Spleen (tissue), 11 donors: Measurements from ENCODE around the gene OST4. TPM values are rescaled to one million over a fixed set of nuclear protein-coding genes. Genes with fewer than 3 reads are reported as not detected.
"Not testable (repeated sequence)": the region's sequence is repeated elsewhere in the genome, so short reads cannot be mapped to it uniquely, and the experiment has no call there.

ENCODE experiments used
- DNase-seq: peaks from one replicate; pipeline ENCODE4 v3.0.0-alpha.2; 2020
- H3K27ac ChIP-seq, 8 donors: fragments of 200-600 bp; sonication (generic) in 7 of 8; 1 replicate in 4 of 8; 2 replicates in 4 of 8; pipeline versions ENCODE4 v1.5.0 to v1.8.0; 2016 to 2021; ENCODE audit warnings: inconsistent platforms in 4 of 8, mild to moderate bottlenecking in 4 of 8, moderate library complexity in 1 of 8
- H3K27me3 ChIP-seq, 7 donors: fragments of 200-600 bp; sonication (generic) in 6 of 7; replicated peaks in 1 of 7; 1 replicate in 4 of 7; 2 replicates in 3 of 7; pipeline versions ENCODE4 v1.5.0 to v1.8.0; 2016 to 2021; ENCODE audit warnings: inconsistent platforms in 3 of 7, mild to moderate bottlenecking in 1 of 7
- H3K36me3 ChIP-seq, 6 donors: fragments of 200-600 bp; sonication (generic) in 5 of 6; 1 replicate in 4 of 6; 2 replicates in 2 of 6; pipeline versions ENCODE4 v1.5.0 to v1.8.0; 2016 to 2021; ENCODE audit warnings: inconsistent platforms in 2 of 6
- H3K4me1 ChIP-seq, 6 donors: fragments of 200-600 bp; sonication (generic) in 5 of 6; 1 replicate in 3 of 6; 2 replicates in 3 of 6; pipeline versions ENCODE4 v1.5.0 to v1.8.0; 2016 to 2021; ENCODE audit warnings: inconsistent platforms in 3 of 6
- H3K4me3 ChIP-seq, 8 donors: fragments of 200-600 bp; sonication (generic) in 7 of 8; 1 replicate in 4 of 8; 2 replicates in 4 of 8; pipeline versions ENCODE4 v1.5.0 to v1.8.0; 2016 to 2021; ENCODE audit warnings: inconsistent platforms in 4 of 8, mild to moderate bottlenecking in 4 of 8, moderate library complexity in 2 of 8
- H3K9me3 ChIP-seq, 8 donors: fragments of 200-600 bp; sonication (generic) in 7 of 8; 1 replicate in 4 of 8; 2 replicates in 4 of 8; pipeline versions ENCODE4 v1.5.0 to v1.8.0; 2016 to 2021; ENCODE audit warnings: inconsistent platforms in 4 of 8
- POLR2A ChIP-seq, 3 donors: fragments of 450-650 bp; IDR thresholded peaks; one replicate each; pipeline ENCODE4 v1.5.1; 2017; ENCODE audit warnings: antibody characterized with exemption in 3 of 3, mild to moderate bottlenecking in 1 of 3
- POLR2AphosphoS5 ChIP-seq, 3 donors: sonication (generic); formaldehyde crosslinking; IDR thresholded peaks; one replicate each; pipeline ENCODE4 v1.5.1; 2017; ENCODE audit warnings: antibody characterized with exemption in 3 of 3
- WGBS, 5 donors: extraction: QIAGEN DNeasy Blood & Tissue Kit in 3 of 5; methylation state at CpG; one replicate each; pipeline versions ENCODE4 v1.1.5 to v1.1.7; 2013 to 2018; 5-methylcytosine and 5-hydroxymethylcytosine counted together
- intact Hi-C: fragments of 100-400 bp; cut with DNase I; formaldehyde crosslinking; loops from one replicate; pipeline ENCODE4 v1.15.0; 2023; ENCODE audit warnings: low total_unique reads
- polyA plus RNA-seq, 3 donors: library from polyadenylated mRNA; stranded (reverse); fragments of 200-250 nt; gene quantifications; one replicate each; pipeline ENCODE4 v1.2.1, GENCODE V29; 2013
- total RNA-seq, 7 donors: library from RNA; depleted of rRNA in 3 of 7; stranded (reverse); fragments of >200 nt in 3 of 7; fragmentation: NEBNext Ultra II Directional in 4 of 7; extraction: Animal tissue kit (Norgen Biotek cat#: 25700) in 4 of 7; gene quantifications; one replicate each; pipeline versions ENCODE4 v1.1.0 to v1.2.1, GENCODE V29; 2016 to 2021
- TF ChIP-seq, protein P1 (sequence below), 11 experiments: fragments of 200-600 bp in 7 of 11; fragments of 450-650 bp in 4 of 11; sonication (generic) in 4 of 11; IDR thresholded peaks in 8 of 11; conservative IDR thresholded peaks in 3 of 11; 1 replicate in 7 of 11; 2 replicates in 4 of 11; pipeline versions ENCODE4 v1.4.0 to v1.8.0; 2016 to 2021; ENCODE audit warnings: antibody characterized with exemption in 11 of 11, inconsistent platforms in 4 of 11, mild to moderate bottlenecking in 1 of 11
- donor health status: healthy with polysubstance abuse.
- donor health status: DM: no; HTN: no; CAD: no; lungs with moderate emphysema.
- donor health status: DM: no; HTN: no; CAD: no.
- donor health status: Bipolar disorder and iron deficiency.
- donor health status: healthy.
- donor health status: DM: no; HTN: no; CAD: no.
- donor health status: DM: yes; HTN: yes; CAD: no.

OST4 gene
- total and polyA plus RNA-seq, 10 donors = 197 to 556 (median 264) TPM

DNA sequence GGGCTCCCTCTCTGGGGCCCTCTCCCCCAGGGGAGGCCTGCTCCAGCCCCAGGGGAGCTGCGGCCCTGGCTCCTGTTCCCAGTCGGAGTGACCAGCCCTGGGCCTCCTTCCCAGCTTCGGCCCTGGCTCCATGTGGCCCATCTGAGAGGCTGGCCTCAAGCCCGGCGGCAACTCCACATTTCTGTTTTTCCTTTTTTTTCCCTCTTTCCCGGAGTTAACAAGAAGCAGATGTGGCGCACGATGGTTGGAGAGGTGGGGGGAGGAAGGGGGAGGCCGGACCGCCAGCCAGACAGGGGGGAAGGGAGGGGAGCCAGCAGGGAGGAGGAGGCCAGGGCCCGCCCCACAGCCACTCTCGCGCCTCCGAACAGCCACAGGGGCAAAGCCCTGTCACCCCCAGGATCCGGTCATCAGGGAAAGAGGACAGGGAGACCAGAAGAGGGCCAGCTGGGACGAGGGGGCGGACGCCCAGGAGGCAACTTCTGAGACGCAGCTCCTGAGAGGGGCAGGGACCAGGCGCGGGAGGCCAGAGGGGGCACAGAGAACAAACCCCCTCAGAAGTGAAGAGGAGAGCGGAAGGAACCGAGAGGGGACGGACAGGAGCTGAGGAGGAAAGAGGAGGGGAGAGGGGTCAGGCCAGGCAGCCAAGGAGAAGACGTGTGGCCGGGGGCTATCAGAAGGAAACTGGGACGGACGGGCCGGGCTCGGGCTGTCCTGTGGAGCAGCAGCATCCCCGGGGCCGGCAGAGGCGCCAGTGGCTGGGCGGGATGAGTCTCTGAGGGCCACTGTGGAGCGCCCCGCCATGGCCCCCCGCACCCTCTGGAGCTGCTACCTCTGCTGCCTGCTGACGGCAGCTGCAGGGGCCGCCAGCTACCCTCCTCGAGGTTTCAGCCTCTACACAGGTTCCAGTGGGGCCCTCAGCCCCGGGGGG is 7.1 kb upstream of the OST4 start, which contains the start of gene EMILIN1:
Gene EMILIN1 (plus strand): TSS at position 349 of the 928 bp plus-strand sequence. CDS start 451 bp downstream, at position 800.
- intact Hi-C loops = no loop called here
- WGBS, 5 donors = 42 to 65% (median 46%) methylated on average over 34 to 41 of the region's 41 CpGs

GRCh38 chr2:27077231-27077630 is 5.8 kb upstream of the OST4 start:
- 69 to 78% (median 70%) methylated on average over 7 of the region's 7 CpGs for WGBS, 5 donors
- H3K4me3 ChIP-seq = no peak overlapping the region
- peak overlapping the region in 6 of 8 donors; percentile 51 to 97 (median 89) for H3K27ac ChIP-seq
- DNase-seq = peak; percentile 16
- intact Hi-C loops = no loop called here
- no peaks in the 10 kb centered on the region for H3K27me3 ChIP-seq
- H3K4me1 ChIP-seq = peaks cover 32 to 98% (median 62%) of the 10 kb centered on the region in 6 donors
- no peaks in the 10 kb centered on the region for H3K9me3 ChIP-seq
- H3K36me3 ChIP-seq = peaks cover 0 to under 1% (median 0%) of the 10 kb centered on the region in 6 donors
- TF ChIP-seq, protein P1, sequence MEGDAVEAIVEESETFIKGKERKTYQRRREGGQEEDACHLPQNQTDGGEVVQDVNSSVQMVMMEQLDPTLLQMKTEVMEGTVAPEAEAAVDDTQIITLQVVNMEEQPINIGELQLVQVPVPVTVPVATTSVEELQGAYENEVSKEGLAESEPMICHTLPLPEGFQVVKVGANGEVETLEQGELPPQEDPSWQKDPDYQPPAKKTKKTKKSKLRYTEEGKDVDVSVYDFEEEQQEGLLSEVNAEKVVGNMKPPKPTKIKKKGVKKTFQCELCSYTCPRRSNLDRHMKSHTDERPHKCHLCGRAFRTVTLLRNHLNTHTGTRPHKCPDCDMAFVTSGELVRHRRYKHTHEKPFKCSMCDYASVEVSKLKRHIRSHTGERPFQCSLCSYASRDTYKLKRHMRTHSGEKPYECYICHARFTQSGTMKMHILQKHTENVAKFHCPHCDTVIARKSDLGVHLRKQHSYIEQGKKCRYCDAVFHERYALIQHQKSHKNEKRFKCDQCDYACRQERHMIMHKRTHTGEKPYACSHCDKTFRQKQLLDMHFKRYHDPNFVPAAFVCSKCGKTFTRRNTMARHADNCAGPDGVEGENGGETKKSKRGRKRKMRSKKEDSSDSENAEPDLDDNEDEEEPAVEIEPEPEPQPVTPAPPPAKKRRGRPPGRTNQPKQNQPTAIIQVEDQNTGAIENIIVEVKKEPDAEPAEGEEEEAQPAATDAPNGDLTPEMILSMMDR (IDR thresholded peaks at IDR 0.05 in 8 of 11, conservative IDR thresholded peaks at IDR 0.05 in 3 of 11) = no peak
- no peak for TF ChIP-seq POLR2A (IDR thresholded peaks at IDR 0.05)
- no peak for TF ChIP-seq POLR2AphosphoS5 (IDR thresholded peaks at IDR 0.05)

More for the DNA sequence above, 7.1 kb upstream of the OST4 start, which contains the start of gene EMILIN1:
- Histone ChIP-seq H3K4me1 (peaks cover 29 to 99% (median 57%) of the 10 kb centered on the region in 6 donors), H3K27me3 (no peaks in the 10 kb centered on the region), H3K4me3 (peak within 1 kb of the TSS; percentile 28 to 65 (median 42)), H3K27ac (peak within 1 kb of the TSS; percentile 35 to 97 (median 84)), H3K9me3 (no peaks in the 10 kb centered on the region), H3K36me3 (peaks cover 0 to 14% (median 0%) of the 10 kb centered on the region in 6 donors)
- TF ChIP-seq, protein P1 (IDR thresholded peaks at IDR 0.05 in 8 of 11, conservative IDR thresholded peaks at IDR 0.05 in 3 of 11) = no peak
- TF ChIP-seq POLR2AphosphoS5 (IDR thresholded peaks at IDR 0.05) (peak; percentile 77 to 87 (median 85)), POLR2A (IDR thresholded peaks at IDR 0.05) (peak in 1 of 3 donors; percentile 10)
- DNase-seq = peak; percentile 82

DNA sequence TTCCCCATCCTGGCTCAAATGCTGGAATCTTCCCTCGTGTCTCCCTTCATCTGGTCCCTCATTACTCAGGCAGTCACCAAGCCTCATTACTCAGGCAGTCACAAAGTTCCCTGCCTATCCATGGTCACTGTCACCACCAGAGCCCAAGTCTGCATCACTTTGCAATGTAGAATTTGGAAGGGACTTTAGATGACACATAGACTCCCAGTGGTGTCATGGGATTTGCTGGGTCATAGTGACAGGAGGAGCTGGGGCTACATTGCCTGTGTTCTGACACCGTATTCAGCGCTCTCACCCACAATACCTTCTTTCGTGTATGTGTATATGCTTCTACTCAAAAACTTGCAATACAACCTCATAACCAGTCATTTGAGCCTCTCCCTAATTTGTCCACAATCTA is 4.9 kb upstream of the OST4 start:
- WGBS, 5 donors = 84 to 96% (median 88%) methylated on average over 4 of the region's 4 CpGs
- no peaks in the 10 kb centered on the region for H3K36me3 ChIP-seq
- peak overlapping the region in 4 of 8 donors; percentile 94 to 97 (median 96) for H3K27ac ChIP-seq

DNA sequence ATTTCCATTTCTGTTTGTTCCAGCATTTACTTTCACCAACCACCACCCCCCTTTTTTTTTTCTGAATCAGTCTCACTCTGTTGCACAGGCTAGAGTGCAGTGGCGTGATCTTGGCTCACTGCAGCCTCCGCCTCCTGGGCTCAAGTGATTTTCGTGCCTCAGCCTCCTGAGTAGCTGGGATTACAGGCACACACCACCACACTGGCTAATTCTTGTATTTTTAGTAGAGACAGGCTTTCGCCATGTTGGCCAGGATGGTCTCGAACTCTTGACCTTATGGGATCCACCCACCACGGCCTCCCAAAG is 4.1 kb upstream of the OST4 start:
- 49 to 54% (median 50%) methylated on average over 6 of the region's 6 CpGs for WGBS, 5 donors
- H3K27me3 ChIP-seq, intact Hi-C loops, H3K36me3 ChIP-seq, H3K9me3 ChIP-seq: not testable (repeated sequence)
- peak; percentile 41 for DNase-seq
- Histone ChIP-seq H3K4me1 (peaks cover 30 to 92% (median 54%) of the 10 kb centered on the region in 6 donors), H3K27ac (peak overlapping the region in 7 of 8 donors; percentile 21 to 97 (median 95)), H3K4me3 (peak overlapping the region in 1 of 8 donors; percentile 29)

More for the DNA sequence above, 4.9 kb upstream of the OST4 start:
- no peaks in the 10 kb centered on the region for H3K27me3 ChIP-seq
- peaks cover 29 to 93% (median 57%) of the 10 kb centered on the region in 6 donors for H3K4me1 ChIP-seq
- H3K4me3 ChIP-seq = no peak overlapping the region
- TF ChIP-seq, protein P1 (IDR thresholded peaks at IDR 0.05 in 8 of 11, conservative IDR thresholded peaks at IDR 0.05 in 3 of 11) = no peak
- no peak for TF ChIP-seq POLR2A (IDR thresholded peaks at IDR 0.05)
- no peak for TF ChIP-seq POLR2AphosphoS5 (IDR thresholded peaks at IDR 0.05)
- intact Hi-C loops = no loop called here
- peak; percentile 31 for DNase-seq
- H3K9me3 ChIP-seq = no peaks in the 10 kb centered on the region
